Fibroblast of skin of left biceps (primary cell): ENCODE data around the gene OR2T2.
"Not testable (repeated sequence)": the region's sequence is repeated elsewhere in the genome, so short reads cannot be mapped to it uniquely, and the experiment has no call there.

ENCODE experiments used
- DNase-seq, 2 experiments: peaks; one replicate each; pipeline ENCODE4 v3.0.0-alpha.2; 2013; ENCODE audit warnings: low read depth in 2 of 2

Gene OR2T2

DNA sequence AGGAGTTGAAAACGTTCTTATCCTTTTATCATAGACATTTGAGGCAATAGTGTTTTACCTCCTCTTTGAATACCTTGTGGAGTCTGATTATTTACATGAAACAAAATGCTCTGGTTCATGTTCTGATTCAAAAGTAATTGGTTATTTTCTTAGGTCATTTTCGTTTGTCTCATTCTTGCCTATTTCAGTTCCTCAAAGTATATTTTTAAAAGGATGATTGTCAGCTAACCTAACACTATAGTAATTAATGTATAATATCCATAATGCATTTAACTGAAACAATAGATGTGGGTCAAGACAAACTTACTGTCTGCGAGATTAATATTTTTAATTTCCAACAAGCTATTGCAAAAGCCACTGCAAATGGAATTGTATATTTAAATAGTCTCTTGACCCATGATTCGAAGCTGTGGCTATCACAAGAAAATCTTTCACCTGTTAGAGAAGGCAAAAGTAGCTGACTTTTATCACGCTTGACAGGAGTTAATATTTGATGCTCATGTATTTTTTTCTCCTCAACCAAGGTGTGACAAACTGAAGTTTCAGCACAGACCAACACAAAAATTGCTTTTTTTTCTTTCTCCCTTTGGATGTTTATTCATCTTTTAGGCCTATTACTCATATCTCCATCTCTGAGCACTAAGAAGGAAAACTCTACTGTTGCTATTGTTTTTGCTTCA lies 5.2 kb downstream of the OR2T2 start:
- DNase-seq: not testable (repeated sequence)

DNA sequence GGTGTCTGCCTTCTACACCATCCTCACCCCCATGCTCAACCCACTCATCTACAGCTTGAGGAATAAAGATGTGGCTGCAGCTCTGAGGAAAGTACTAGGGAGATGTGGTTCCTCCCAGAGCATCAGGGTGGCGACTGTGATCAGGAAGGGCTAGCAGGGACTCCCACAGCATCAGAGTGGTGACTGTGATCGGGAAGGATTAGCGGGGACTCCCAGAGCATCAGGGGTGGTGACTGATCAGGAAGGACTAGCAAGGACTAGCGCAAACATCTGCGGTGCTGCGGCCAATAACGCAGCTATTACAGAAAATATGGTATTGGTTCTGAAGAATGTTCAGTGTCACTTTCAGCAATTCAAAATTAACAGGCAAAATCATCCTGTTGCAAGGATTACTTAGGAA lies 8.2 kb downstream of the OR2T2 start:
- DNase-seq: not testable (repeated sequence)

DNA sequence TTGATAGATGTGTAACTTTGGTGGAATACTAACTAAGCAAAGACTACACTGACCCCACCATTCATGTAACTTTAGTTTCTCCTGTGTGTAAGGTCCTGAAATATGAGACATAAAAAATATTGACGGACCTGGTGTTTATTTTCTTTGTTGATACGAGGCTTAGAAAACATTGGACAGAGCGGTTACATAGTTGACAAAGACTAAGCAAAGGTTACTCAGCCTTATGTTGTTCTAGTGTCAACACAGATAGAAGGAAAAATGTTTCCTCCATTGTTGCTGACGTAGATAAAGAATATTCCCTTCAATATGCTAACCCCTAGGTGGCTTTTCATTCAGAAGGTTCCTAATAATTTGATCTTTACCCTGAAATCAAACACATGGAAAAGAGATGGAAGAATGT lies 9.6 kb downstream of the OR2T2 start:
- DNase-seq: not testable (repeated sequence)

DNA sequence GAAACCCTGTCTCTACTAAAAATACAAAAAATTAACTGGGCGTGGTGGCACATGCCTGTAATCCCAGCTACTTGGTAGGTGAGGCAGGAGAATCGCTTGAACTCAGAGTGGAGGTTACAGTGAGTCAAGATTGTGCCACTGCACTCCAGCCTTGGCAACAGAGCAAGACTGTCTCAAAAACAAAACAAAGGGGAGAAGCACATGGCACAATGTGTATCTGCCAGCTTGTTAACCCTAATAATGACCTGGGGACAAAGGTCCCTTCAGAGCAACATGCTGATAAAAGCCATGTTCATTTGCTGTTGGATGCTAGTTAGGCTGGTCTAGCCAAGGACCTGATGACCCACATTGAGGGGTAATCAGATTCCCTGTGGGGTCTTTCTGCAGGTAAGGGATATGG lies 11.2 kb downstream of the OR2T2 start:
- not testable (repeated sequence) for DNase-seq

DNA sequence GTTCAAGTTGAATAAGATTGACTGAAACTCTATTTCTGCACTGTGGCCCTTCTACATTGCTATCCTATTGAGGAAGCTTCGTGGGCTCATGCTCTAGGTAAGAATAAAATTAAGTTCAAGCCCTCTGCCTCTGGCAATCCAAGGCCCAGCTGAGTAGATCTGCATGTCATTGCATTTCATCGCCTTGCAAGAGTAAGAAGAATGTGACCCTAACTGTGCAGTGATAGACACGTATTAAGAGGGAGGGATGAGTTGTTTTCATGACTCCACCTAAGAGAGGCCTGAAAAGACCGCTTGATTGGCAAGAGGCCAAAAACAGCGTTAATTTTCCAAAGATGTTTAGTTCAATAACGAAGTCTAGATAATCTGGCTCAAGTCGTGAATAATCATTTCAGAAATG lies 13.7 kb downstream of the OR2T2 start:
- DNase-seq: not testable (repeated sequence)

DNA sequence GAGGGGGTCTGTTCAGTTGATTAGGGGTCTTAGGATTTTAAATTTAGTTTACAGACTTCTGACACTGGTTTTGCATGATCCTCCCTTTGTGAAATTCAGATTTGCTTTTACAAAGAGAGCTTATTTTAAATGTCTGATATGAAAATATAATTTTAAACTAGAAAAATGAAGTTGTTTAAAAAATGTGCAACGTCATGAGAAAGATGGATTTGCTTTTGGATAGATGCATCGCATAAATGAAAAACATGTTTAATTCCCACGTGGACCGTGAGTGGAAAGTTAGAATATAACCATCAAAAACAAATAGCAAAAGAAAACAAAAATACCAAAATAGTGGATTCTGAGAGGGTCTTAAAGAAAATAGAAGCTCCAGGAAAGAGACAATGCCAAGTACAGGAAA lies 25.7 kb downstream of the OR2T2 start:
- no peak for DNase-seq

DNA sequence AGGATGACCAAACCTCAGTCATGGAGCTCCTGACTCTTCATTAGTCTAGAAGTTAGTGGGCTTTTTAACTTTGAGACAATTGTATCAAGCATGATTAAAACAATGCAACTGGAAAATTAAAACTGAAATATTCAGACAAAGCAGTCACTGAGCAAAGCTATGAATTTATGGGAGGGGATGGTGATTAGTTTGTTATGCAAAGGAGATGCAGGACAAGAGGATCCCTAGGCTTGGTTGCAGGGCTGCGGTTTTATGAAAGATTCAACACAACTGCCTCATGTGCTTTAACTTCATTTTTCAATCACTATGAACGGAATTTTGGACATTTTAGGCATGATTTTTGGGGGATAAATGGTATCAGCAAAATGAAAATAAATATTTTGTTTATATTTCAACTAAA lies 26.7 kb downstream of the OR2T2 start:
- not testable (repeated sequence) for DNase-seq

DNA sequence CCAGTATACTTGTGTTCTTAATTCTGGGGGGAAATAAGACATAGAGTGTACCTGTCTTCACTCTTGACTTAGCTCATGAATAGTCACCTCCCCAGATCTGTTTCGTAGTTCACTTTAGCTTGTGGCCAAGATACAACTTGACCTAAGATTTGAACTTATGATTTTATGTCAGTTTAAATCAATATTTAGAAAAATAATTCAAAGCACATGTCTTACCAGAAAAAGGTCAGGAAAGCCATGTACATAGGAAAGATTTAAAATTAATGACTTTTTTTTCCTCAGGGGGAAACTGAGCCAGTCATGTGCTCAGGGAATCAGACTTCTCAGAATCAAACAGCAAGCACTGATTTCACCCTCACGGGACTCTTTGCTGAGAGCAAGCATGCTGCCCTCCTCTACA lies 27.6 kb downstream of the OR2T2 start, which contains the start of gene OR2T3:
OR2T3 (plus strand) TSS at position 301 of the 400 bp plus-strand sequence; CDS start at position 301, 0 bp downstream.
- DNase-seq: not testable (repeated sequence)

DNA sequence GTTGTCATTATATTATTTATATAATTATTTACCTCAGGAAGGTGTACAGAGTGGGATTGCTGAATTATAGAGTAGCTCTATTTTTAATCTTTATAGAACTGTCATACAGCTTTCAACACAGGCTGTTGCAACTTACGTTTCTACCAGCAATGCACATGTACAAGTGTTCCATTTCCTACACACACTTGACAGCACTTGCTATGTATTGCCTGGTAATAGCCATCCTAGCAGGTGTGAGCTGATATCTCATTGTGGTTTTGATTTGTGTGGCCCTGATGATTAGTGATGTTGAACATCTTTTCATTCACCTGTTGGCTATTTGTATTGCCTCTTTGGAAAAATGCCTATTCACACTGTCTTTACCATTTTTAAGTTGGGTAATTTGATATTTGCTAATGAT lies 30.2 kb downstream of the OR2T2 start:
- DNase-seq: not testable (repeated sequence)

DNA sequence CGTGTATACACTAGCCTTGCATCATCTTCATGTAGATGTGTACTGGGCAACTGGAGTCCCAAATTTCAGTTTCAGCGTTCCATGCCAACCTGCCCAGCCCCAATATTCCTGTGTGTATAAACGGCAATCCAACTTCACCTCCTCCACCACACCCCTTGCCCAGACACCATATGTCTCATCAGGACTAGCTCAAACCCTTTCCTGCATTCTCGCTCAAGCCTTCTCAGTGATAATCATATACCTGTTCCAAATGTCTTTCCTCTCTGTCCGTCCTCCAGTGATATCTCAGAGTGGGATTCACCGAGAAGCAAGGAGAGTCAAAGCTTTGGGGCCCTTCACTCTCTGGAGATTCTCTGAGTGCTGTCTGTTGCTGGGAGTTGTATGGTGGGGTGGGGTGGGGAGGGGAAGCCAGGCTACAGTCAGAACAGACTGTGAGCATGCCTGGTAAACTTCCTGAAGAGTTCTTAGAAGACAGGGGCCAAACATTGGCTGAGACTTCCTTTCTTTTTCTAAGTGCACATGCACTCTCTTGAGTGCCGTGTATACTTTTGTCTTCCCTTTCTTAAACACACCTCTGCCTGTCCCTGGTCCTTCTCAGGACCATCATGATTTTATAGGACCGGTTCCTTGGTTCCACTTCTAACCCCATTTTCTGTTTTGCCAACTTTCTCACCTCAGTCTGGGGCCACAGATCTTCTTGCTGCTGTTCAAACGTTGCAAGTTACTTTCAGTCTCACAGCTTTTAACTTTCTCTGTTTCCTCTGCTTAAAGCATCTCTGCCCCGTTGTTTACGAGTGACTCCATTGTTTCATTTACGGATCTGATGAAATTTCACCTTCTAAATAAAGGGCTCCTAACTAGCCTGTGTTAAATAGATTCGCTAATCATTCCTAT lies 36.5 kb downstream of the OR2T2 start:
- not testable (repeated sequence) for DNase-seq

DNA sequence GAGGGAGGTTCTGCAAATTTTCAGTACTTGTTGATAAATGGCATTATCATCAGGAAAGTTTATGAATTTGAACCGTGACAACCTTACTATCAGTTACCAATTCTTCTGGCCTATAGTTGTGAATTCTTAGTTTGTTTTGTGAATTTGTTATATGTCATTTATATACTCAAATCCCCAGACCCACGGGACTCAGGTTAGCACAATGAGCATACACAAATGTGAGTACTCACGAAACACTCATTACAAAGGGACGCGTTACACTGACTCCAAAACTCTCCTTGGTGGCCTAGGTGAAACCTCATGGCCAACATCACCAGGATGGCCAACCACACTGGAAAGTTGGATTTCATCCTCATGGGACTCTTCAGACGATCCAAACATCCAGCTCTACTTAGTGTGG lies 42.9 kb downstream of the OR2T2 start, which contains the start of gene OR2T5:
OR2T5 (plus strand) TSS at position 301 of the 400 bp plus-strand sequence; CDS start at position 301, 0 bp downstream.
- not testable (repeated sequence) for DNase-seq

DNA sequence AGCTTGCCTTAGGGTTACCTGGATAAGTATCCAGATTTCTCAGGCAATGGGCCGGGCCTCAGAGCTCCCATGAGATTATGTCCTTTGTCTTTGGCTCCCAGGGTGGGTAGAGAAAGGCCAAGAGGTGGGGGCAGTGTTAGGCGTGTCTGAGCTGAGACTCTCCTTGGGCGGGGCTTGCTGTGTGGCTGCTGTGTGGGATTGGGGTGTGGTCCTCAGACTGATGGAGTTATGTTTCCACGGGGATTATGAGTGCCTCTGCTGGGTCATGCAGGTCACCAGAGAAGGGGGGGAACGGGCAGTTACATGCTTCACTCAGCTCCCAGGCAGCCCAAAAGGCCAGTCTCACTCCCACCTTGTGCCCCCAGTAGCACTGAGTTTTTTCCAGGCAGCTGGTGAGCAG lies 51.2 kb downstream of the OR2T2 start:
- not testable (repeated sequence) for DNase-seq

DNA sequence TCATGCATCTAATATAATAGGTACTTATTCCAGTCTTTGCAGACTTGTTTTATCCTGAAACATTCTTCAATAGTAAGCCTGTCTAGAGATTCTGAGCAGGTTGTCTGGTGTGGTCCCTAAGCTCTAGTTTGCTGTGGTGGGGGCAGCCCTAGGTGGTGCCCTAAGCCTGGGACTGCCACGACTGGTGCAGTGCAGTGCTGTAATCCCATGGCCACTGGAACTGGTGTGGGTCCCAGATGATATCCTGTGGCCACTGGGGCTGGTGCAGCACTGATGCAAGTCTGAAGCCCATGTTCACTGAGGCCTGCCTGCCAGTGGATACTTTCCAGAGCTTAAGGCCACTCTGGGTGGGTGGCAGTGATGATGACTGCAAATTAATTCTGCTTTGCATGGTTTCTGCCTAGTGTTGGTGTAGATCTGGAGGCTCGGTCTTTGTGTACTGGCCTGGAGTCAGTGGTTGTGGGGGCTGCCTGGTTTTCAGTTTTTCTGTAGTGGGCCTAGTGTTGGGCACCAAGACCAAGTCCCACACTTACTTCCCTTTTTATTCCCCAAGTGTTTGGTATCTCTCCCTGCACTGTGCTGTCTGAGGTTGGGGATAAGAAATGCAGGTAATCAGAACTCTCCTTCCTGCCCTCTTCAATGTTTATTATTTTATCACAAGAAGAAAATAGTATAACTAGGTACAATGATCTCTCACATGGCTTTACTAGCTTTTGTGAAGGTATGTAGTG lies 55.0 kb downstream of the OR2T2 start:
- not testable (repeated sequence) for DNase-seq
